GM21528 (cell line): ENCODE results near the gene PNPLA3.
"Not testable (repeated sequence)": the region's sequence is repeated elsewhere in the genome, so short reads cannot be mapped to it uniquely, and the experiment has no call there.

ENCODE experiments used
- ATAC-seq: cut with Tn5 transposase; IDR thresholded peaks from one replicate; pipeline ENCODE4 v1.9.1; 2021; ENCODE audit warnings: mild to moderate bottlenecking, moderate library complexity; ENCODE audit not compliant: unreplicated experiment, low FRiP score

PNPLA3 gene

DNA sequence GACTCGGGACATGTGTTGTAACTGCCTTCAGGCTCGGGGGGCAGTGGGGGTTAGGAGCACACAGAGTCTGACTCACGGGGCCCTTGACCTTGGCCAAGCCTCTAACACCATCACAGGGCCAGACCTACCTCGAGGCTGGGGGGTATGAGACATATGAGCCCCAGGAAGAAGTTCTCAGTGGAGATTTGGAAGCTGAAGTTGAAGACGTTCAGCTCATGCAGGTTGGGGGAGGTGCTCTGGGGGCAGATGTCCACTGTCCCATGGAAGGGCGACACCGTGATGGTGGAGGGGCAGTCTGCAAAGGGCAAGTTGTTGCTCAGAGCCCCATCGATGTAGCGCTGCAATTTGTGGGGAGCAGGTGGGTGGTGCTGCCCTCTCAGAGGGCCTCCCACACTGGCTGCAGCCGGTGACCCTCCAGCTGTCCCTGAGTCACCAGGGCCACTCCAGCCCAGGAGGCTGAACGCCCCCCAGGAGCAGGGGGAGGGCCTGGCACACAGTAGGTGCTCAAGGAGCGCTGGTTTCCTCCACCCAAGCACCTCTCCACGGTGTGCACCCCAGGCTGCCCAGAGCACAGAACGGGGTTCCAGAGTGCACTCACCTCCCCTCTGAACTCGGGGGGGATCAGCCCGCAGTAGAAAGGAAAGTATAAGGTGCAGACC, 34.3 kb upstream of the PNPLA3 start:
- ATAC-seq = no peak

DNA sequence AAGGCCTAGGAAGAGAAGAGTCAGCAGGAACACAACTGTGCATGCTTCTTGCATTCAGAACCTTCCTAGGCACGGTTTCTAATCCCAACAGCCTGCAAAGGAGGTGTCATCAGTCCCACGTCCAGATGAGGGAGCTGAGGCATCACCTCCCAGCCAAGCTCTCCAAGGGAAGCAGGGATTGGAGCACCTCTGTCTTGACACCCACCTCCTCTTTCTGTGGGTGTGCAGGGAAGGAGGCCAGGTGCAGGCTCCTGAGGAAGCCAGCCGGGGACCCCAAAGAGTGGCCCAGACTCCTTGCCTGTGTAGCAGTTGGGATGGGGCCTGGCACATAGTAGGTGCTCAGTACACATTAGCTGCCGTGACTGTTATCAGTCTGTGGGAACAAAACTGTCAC, 33.7 kb upstream of the PNPLA3 start:
- no peak for ATAC-seq

DNA sequence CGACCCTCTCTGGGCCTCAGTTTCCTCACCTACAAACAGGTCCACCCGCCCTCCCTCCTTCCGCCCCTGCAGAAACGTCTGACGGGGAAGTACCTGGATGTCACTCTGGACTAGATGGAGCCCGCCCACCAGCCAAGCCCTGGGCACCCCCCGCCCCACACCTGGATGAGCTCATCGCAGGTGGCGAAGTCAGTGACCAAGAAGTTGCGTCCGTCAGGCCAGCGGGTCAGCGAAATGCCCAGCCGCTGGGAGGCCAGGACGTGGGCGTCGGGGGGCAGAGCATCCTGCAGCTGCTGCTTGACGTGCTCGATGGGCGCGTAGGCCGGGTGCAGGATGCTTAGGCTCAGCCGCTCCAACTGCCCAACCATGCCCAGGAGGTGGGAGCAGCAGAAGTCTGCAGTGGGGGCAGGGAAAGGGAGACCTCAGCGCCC, 32.7 kb upstream of the PNPLA3 start:
- no peak for ATAC-seq

DNA sequence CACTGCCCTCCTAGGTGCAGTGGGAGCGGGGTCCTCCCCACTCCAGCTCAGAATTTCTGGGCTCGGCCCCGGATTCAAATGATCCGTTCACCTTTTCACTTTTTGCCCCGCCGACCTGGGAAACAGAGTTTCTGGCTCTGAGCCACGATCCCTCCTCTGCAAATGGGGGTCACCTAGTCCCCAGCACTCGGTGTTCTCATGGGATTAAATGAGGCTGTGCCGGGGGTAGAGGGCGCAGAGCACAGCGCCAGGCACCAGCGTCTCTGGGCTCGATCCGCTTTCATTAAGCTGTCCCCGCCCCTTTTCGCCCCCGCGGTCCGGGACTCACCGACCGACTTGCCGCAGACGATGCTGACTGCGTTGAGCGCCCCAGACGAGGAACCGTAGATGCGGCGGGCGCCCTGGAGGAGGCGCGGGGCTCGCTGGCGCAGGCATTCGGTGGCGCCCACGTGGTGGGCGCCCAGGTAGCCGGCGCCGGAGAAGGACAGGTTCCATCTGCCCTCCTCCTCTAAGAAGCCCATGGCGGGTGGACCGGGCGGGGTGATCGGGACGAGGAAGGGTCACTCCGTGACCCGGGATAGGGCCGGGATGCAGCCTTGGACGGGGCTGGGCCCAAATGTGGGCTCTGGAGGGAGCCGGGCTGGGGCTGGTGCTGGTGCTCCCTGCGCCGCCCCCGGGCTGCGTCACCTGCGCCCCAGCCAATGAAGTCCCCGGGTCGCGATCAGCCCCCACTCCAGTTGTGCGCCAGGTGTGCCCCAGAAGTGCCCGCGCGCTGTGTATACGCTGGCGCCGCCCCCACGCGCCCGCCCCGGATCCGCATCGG, 32.0 kb upstream of the PNPLA3 start, which contains the start of gene PNPLA5:
Gene PNPLA5, minus strand, starts transcription at position 654 of the 823 bp plus-strand sequence. Its CDS starts 133 bp downstream, at position 521.
- ATAC-seq = no peak

DNA sequence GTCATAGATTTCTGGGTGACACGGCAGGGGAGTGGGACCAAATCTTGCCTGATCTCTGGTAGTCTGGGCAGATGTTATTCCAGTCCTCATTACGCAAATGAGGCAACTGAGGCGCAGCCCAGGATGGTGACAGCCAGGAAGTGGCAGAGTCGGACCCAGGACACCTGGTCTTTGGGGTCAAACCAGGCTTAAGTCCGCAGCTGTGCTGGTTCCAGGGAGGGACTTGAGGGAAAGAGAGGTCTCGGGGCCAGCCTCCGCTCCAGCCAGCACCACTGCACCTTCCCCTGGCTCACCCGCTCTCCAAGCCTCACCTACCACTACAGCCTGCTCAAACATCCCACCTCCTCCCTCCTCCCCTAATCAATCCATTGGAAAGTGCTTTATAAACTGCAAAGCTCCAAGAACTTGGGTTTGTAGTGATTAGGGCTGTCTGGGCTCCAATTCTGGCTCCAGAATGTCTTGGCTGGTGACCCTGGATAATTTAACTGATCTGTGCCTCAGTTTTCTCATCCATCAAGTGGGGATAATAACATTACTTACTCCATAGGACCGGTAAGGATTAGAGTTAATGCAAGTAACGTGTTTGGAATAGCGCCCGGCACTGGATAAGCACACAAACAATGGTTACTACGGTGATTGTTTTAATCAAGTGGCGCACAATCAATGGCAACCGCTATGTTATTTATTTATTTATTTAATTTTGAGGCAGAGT, 31.3 kb upstream of the PNPLA3 start:
- no peak for ATAC-seq

DNA sequence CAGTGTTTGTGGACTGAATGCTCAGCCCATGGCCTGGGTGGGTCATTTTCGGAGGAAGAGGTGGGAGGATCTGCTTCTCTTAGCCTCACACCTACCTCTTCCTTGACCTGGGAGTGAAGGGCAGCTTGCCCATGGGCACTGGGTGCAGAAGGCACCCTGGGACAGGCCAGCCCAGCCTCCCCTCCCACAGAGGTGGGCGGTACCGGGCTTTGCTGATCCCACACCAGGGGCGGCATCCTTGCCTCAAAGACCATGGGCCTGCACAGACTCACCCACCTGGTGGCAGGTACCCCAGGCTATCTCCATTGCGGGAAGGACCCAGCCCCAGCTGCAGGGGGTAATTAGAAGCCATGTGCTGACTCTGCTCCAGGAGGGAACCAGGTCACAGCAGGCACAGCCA, 30.3 kb upstream of the PNPLA3 start:
- no peak for ATAC-seq

DNA sequence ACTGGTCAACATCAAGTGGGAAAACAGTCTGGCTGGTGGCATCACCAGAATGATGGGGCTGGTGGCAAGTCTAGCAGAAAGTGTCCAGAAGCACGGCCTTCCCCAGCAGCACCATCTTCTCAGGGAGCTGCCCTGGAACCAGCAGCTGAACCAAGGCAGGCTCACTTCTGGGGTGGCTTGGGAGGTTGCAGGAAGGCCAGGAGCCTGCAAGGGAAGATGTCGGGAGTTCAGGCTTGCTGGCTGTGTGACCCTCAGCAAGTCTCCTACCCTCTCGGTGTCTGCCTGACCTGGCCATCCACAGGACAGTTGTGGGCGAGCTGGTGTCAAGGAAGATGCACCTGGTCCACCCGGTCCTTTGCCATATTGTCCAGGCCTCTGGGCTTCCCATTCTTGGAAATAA, 29.5 kb upstream of the PNPLA3 start:
- no peak for ATAC-seq

DNA sequence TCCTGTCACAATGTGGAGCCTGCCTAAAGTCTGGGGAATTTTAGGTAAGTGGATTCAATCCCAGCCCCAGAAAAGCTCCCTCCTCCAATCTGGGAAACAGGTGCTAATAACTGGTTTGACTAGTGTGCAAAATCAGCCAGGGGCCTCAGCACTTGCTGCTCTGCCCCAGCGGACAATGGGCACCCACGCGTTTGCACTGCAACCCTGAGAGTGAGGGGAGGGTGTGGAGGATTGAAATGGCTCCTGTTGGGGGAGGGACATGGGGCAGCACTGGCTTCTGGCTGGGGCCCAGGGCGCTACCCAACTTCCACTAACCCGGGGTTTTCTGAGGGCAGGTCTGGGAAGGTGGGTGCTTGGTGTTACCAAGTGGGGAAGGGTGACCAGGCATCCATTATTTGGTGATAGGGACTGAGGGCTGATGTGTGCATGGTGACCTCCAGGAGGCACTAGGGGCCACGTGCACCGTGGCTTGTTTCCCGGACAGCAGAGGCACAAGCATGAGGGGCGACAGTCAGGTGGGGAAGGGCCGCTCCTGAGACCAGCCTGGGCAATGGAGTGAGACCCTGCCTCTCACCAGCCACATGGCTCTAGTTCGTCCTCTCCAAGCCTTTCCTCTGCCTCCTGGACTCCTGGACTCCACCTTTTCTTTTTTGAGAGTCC, 27.5 kb upstream of the PNPLA3 start:
- no peak for ATAC-seq

DNA sequence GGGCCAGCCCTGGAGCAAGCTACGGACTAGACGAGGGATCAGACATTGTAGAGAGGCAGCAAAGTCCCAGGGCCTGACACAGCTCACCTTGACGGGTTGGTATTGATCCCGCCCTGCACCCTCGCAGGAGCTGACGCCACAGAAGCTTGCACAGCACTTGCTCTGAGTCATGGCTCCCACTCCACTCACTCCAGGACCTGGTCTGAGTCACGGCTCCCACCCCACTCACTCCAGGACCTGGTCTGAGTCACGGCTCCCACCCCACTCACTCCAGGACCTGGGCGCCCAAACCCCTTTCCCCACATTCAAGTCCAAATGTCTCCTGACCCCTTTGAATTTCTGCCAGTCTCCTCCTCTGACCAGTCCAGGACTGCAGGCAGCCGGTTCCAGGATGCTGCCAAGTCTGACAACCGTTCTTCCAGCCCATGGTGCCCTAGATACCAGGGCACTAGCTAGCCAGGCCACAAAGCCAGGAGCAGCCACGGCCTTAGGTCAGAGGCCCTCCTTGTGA, 25.8 kb upstream of the PNPLA3 start:
- no peak for ATAC-seq

DNA sequence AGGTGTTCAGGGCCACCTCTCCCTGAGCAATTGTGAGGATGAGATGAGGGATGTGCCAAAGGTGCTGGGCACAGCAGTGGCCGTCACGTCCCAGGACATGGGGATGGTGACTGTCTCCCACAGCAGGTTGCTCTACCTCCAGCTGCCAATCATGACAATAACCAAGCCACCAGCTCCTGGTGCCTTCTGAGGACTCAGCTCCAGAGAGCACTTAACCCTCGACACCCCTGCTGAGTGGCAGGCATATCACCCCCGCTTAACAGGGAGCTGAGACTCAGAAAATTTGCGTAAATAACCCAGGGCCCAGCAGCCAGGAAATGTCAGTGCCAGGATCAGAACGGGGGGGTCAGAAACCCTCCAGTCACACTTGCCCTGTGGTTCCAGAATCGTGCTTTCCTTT, 23.4 kb upstream of the PNPLA3 start:
- no peak for ATAC-seq

DNA sequence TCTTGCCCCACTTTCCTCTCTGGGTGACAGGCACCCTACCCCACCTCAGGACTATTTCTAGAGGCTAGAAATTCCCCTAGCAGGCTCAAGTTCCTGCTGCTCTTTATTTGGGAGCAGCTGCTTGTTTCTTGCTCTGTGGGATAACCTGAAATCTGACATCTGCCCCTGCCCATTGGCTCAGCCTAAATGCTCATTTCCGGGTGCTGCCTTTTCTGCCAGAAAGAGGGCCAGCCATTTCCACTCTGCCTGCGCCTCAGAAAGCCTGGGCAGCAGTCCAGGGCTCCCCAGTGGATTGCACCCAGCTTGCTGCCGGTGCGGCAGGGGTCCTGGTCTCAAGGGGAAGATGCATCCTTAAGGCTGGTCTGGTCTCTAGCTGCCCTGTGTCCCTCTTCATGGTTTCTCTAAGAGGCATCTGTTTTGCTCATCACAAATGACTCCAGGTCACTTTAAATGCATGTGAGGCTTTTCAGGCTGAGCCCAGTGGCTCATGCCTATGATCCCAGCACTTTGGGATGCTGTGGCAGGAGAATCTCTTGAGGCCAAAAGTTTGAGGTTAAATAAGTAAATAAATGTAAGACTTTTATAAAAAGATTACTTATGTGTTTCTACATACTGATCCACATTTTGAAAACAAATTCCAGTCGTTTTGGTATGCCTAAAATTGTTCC, 21.5 kb upstream of the PNPLA3 start:
- ATAC-seq = no peak

DNA sequence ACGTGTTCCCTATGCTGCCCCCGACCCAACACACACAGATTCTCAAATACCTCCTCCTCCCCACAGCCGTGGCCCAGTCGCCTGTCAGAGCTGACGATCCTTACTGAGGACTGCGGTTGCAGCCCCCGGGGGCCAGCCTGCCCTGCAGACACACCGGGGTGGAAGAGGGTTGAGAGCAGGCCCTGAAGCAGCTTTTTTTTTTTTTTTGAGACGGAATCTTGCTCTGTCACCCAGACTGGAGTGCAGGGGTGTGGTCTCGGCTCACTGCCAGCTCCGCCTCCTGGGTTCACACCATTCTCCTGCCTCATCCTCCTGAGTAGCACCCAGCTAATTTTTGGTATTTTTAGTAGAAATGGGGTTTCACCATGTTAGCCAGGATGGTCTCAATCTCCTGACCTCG, 20.6 kb upstream of the PNPLA3 start:
- ATAC-seq = not testable (repeated sequence)

DNA sequence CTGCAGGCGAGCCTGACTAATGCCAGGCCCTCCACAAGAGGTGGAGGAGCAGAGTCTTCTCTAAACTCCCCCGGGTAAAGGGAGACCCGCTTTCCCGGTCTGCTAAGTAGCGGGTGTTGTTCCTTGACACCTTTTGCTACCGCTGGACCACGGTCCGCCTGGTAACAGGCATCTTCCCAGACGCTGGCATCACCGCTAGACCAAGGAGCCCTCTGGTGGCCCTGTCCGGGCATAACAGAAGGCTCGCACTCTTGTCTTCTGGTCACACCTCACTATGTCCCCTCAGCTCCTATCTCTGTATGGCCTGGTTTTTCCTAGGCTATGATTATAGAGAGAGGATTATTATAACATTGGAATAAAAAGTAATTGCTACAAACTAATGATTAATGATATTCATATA, 19.2 kb upstream of the PNPLA3 start:
- not testable (repeated sequence) for ATAC-seq

DNA sequence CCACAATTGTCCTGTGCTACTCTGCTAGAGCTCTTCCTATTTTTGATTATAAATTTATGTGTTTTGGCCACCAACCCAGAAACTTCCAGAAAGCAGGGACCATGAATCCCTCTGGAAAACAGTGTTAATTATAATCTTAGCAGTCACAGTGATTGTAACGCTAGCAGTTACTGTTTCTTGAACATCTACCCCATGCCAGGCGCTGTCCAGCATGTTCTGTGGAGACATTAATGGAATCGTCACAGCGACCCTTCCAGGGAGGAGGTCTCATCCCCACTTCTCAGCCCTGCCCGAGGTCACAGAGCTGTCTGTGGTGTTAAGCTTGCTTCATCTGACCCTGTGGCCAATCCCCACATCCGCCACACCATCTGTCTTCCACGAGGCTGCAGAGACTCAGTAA, 17.9 kb upstream of the PNPLA3 start:
- no peak for ATAC-seq

DNA sequence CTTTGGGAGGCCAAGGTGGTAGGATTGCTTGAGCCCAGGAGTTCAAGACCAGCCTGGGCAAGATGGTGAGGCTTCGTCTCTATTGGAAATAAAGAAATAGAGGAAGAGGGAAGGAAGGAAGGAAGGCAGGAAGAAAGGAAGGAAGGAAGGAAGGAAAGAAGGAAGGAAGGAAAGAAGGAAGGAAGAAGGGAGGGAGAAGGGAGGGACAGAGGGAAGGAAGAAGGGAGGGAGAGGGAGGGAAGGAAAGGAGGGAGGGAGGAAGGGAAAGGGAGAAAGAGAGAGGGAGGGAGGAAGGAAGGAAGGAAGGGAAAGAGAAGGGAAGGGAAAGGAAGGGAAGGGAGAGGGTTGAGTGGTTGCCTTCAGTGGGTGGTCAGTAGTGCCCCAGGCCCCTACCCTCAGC, 13.9 kb upstream of the PNPLA3 start:
- ATAC-seq = no peak

DNA sequence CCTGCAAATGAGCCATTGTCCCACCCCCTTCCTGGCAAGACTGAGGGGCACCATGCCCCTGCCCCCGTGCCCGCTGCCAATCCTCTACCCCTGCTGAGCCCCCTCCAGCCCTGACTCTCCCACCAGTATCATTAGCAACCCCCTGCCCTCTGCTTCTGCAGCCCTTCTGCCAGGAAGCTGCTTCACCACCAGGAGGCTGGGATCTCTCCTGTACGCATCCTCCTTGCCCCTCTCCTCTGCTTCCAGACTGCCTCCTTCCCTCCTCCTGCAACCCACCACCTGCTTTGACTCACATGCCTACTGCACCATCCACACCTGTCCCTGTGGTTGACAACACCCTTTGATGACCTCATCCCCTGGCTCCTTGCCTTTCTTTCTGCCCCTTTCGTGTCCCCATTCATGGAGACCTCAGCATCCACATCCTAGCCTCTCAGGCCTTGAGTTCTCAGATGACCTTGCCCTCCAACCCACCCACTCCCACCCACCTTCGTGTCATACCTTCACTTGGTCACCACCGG, 13.4 kb upstream of the PNPLA3 start:
- ATAC-seq = no peak

DNA sequence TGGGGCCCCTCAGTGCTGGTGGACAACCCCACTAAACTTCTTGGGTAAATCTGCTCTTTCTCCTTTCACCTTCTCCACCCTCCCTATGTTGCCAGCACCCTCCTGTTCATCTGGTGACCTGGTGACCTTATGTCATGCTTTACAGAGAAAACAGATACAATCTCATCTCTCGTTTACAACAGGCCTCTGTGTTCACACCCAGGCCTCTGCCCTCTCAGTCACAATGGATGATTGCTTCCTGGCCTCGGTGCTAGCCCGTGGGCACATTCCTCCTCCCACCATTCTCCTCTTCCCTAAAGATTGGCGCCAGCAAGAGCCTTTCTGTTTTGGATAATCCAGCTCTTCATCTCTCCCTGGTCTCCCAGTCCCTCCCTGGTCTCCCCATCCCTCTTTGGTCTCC, 12.3 kb upstream of the PNPLA3 start:
- no peak for ATAC-seq

DNA sequence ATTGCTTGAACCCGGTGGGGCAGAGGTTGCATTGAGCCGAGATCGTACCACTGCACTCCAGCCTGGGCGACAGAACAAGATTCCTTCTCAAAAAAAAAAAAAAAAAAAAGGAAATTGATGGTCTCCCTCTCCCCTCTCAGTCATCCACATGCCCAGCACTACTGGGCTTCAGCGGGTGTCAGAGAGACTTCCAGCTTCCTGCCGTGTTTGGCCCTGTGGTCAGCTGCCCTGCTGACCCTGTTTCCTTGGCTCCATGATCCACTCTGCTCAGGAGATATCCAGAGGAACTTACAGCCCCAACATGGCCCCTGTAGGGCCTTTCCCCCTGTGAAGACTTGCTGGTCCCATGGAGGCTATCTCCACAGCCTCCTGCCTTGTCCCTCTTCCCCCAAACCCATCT, 6.1 kb upstream of the PNPLA3 start:
- no peak for ATAC-seq

DNA sequence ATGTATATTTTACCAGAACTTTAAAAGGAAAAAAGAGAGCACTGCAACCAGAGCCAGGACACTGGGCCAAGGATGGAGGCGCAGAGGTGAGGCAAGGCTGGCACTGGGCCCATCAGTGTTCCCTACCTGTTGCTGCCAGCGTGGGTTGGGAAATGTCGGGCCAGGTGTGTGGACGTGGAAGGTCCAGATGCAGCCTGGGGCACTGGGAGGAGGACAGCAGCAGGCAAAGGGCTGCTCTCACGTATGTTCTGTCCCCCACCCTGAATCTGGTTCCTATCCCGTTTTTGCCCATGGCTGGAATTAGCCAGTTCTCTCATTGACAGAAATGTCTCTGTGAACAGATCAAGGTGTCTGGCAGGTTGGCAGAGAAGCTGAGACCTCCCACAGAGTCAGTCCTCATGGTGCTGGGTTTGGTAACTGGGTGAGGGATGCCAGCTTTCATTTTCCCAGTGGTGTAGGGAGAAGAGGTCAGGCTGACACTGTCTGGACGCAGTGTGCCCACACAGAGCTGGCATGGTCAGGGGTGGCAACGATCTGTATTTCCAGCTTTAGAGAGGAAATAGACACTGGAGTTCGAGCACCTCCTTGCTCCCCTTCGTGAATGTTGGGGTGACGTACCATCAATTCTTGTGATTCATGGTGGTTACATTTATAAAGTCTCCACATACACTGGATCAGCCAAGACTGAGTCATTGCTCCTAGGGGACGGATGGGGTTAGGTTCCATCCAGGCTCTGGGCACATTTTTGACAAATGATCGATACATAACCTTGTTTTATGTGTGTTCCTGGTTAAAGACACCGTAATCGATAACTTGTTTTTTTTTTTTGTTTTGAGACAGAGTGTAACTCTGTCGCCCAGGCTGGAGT, 4.3 kb upstream of the PNPLA3 start:
- no peak for ATAC-seq
